Suppressor macrophage (primary cell): ENCODE data around the gene GP1BA.

Experiments
- DNase-seq, 4 experiments: peaks; one replicate each; pipeline ENCODE4 v3.0.0-alpha.2; 2020 to 2022

GP1BA gene

GRCh38 chr17:4938688-4939545 is 6.8 kb downstream of the GP1BA start:
- peak in 2 of 4 experiments; percentile 15 to 27 for DNase-seq

GRCh38 chr17:4939546-4939795 is 7.4 kb downstream of the GP1BA start:
- no peak for DNase-seq

- peak; percentile 98 to 100 (median 100) for DNase-seq
Observed at GRCh38 chr17:4939796-4940554, 7.9 kb downstream of the GP1BA start, which contains the start of the genes RNF167 and SLC25A11. Gene RNF167 (plus strand): TSS chr17:4940268. CDS start chr17:4940910, 642 bp downstream. Gene SLC25A11 (minus strand): TSS chr17:4940046. CDS start chr17:4939910, 136 bp downstream.

- DNase-seq = peak in 2 of 4 experiments; percentile 31 to 53
Observed at GRCh38 chr17:4940555-4941318, 8.7 kb downstream of the GP1BA start.

- no peak for DNase-seq
Observed at GRCh38 chr17:4941319-4941610, 9.2 kb downstream of the GP1BA start.

- DNase-seq = no peak
Observed at GRCh38 chr17:4942760-4943508, 10.9 kb downstream of the GP1BA start.

GRCh38 chr17:4944163-4944553 is 12.1 kb downstream of the GP1BA start:
- DNase-seq = peak in 3 of 4 experiments; percentile 26 to 47 (median 38)

- no peak for DNase-seq
Observed at GRCh38 chr17:4944554-4945175, 12.6 kb downstream of the GP1BA start.

GRCh38 chr17:4945176-4945943 is 13.3 kb downstream of the GP1BA start:
- DNase-seq = peak; percentile 86 to 92 (median 90)

- no peak for DNase-seq
Observed at GRCh38 chr17:4945944-4946280, 13.8 kb downstream of the GP1BA start.

GRCh38 chr17:4946312-4946976 is 14.4 kb downstream of the GP1BA start:
- DNase-seq = peak; percentile 21 to 54 (median 40)

GRCh38 chr17:4947010-4947410 is 14.9 kb downstream of the GP1BA start:
- DNase-seq = peak; percentile 18 to 62 (median 47)

GRCh38 chr17:4947411-4948165 is 15.5 kb downstream of the GP1BA start:
- DNase-seq = peak; percentile 60 to 87 (median 75)

GRCh38 chr17:4948166-4948930 is 16.3 kb downstream of the GP1BA start, which contains the start of gene PFN1:
Gene PFN1 (minus strand): TSS chr17:4948530. CDS start chr17:4948394, 136 bp downstream.
- DNase-seq = peak; percentile 92 to 98 (median 96)

GRCh38 chr17:4948931-4949320 is 16.8 kb downstream of the GP1BA start:
- peak; percentile 95 to 98 (median 96) for DNase-seq

GRCh38 chr17:4949321-4950074 is 17.4 kb downstream of the GP1BA start:
- peak; percentile 77 to 92 (median 89) for DNase-seq

GRCh38 chr17:4950075-4950745 is 18.1 kb downstream of the GP1BA start:
- peak; percentile 62 to 85 (median 65) for DNase-seq
